PC-9 (cell line): ENCODE results near the gene ARSG. TPM values are rescaled to one million over a fixed set of nuclear protein-coding genes. Genes with fewer than 3 reads are reported as not detected.
"Not testable (repeated sequence)": the region's sequence is repeated elsewhere in the genome, so short reads cannot be mapped to it uniquely, and the experiment has no call there.

Experiments
- BruUV-seq: library from RNA; stranded (reverse); fragments of 400-500 nt; replicated peaks from 2 replicates; lab custom pipeline; 2021; lab: Mats Ljungman, UMichigan
- CTCF ChIA-PET: fragments of 300-600 bp; sonication (Branson Sonifier 250); formaldehyde crosslinking; loops from one replicate; lab custom pipeline; 2022; ENCODE audit warnings: antibody characterized with exemption; lab: Charles Lee
- POLR2A ChIA-PET: fragments of 300-600 bp; sonication (Branson Sonifier 250); formaldehyde crosslinking; loops from one replicate; lab custom pipeline; 2022; ENCODE audit warnings: antibody characterized with exemption; ENCODE audit not compliant: unreplicated experiment; lab: Charles Lee
- DNase-seq, 2 experiments: peaks; one replicate each; pipeline versions ENCODE4 v3.0.0 to v3.0.0-alpha.2; 2015 to 2022; ENCODE audit warnings: mixed read lengths in 1 of 2
- H2AFZ ChIP-seq: fragments of 200-600 bp; sonication (generic); 2 replicates; pipeline ENCODE4 v1.8.1; 2017; ENCODE audit warnings: antibody characterized with exemption
- H3F3A ChIP-seq: fragments of 200-600 bp; sonication (generic); 2 replicates; pipeline ENCODE4 v1.8.1; 2017; ENCODE audit warnings: antibody characterized with exemption, mild to moderate bottlenecking, low read depth; ENCODE audit not compliant: insufficient read depth
- H3K27ac ChIP-seq: fragments of 200-600 bp; sonication (generic); 2 replicates; pipeline ENCODE4 v1.6.1; 2016; ENCODE audit warnings: mixed run types
- H3K27me3 ChIP-seq: fragments of 200-600 bp; sonication (generic); 2 replicates; pipeline ENCODE4 v1.6.1; 2016; ENCODE audit warnings: low read depth, mixed run types; ENCODE audit not compliant: insufficient read depth
- H3K36me3 ChIP-seq: fragments of 200-600 bp; sonication (generic); 2 replicates; pipeline ENCODE4 v1.6.1; 2016; ENCODE audit warnings: low read depth, mixed run types
- H3K4me1 ChIP-seq: fragments of 200-600 bp; sonication (generic); replicated peaks from 2 replicates; pipeline ENCODE4 v1.6.1; 2016; ENCODE audit warnings: mixed run types; ENCODE audit not compliant: insufficient read depth
- H3K4me2 ChIP-seq: fragments of 200-600 bp; sonication (generic); 2 replicates; pipeline ENCODE4 v1.6.1; 2017; ENCODE audit warnings: mixed run types
- H3K4me3 ChIP-seq: fragments of 200-600 bp; sonication (generic); 2 replicates; pipeline ENCODE4 v1.6.1; 2016; ENCODE audit warnings: mixed run types
- H3K79me2 ChIP-seq: fragments of 200-600 bp; sonication (generic); 2 replicates; pipeline ENCODE4 v1.6.1; 2017; ENCODE audit warnings: low read depth, mixed run types
- H3K9me2 ChIP-seq: fragments of 200-600 bp; sonication (generic); 2 replicates; pipeline ENCODE4 v1.8.1; 2017; ENCODE audit warnings: mild to moderate bottlenecking; ENCODE audit not compliant: insufficient read depth
- H3K9me3 ChIP-seq: fragments of 200-600 bp; sonication (generic); 2 replicates; pipeline ENCODE4 v1.8.1; 2016; ENCODE audit warnings: low read depth; ENCODE audit not compliant: insufficient read depth
- H4K20me1 ChIP-seq: fragments of 200-600 bp; sonication (generic); 2 replicates; pipeline ENCODE4 v1.8.1; 2017; ENCODE audit not compliant: insufficient read depth
- CTCF ChIP-seq: fragments of 200-600 bp; sonication (generic); conservative IDR thresholded peaks from 2 replicates; pipeline ENCODE4 v1.6.1; 2017; ENCODE audit warnings: mixed run types, antibody characterized with exemption, mild to moderate bottlenecking, moderate library complexity
- EZH2 ChIP-seq: fragments of 200-600 bp; sonication (generic); IDR thresholded peaks from 2 replicates; pipeline ENCODE4 v1.8.0; 2017; ENCODE audit warnings: antibody characterized with exemption, low read depth
- intact Hi-C: fragments of 100-400 bp; cut with micrococcal nuclease; formaldehyde crosslinking; loops from one replicate; pipeline ENCODE4 v1.10.0; 2022; ENCODE audit not compliant: unreplicated experiment
- total RNA-seq: library from RNA; stranded (reverse); gene quantifications from 2 replicates; pipeline ENCODE4 v1.2.3, GENCODE V29; 2021

The ARSG gene
- total RNA-seq, 1 experiment from 2014 or later: 4.0 TPM

GRCh38 chr17:68403122-68403521, 111.8 kb downstream of the ARSG start:
- TF ChIP-seq CTCF (no peak), EZH2 (no peak)
- Histone ChIP-seq H3K27me3 (no peaks in the 10 kb centered on the region), H3K9me2 (no peaks in the 10 kb centered on the region), H2AFZ (no peak overlapping the region), H3K36me3 (no peaks in the 10 kb centered on the region), H3K4me1 (peaks cover 18% of the 10 kb centered on the region), H4K20me1 (no peaks in the 10 kb centered on the region), H3K27ac (no peak overlapping the region), H3K4me2 (no peak overlapping the region), H3K9me3 (peaks cover 17% of the 10 kb centered on the region; the same call in 1 of the 2 replicates), H3K4me3 (no peak overlapping the region), H3K79me2 (no peaks in the 10 kb centered on the region), H3F3A (peaks cover 7% of the 10 kb centered on the region)
- no TSS peak for BruUV-seq
- CTCF ChIA-PET: no interaction called here
- POLR2A ChIA-PET: no interaction called here
- intact Hi-C loops: no loop called here
- DNase-seq: no peak

- BruUV-seq, H2AFZ ChIP-seq, CTCF ChIA-PET, H3K4me3 ChIP-seq, H3K79me2 ChIP-seq, H3K4me2 ChIP-seq, intact Hi-C loops, H3K9me2 ChIP-seq, H3K36me3 ChIP-seq, H3K27me3 ChIP-seq, DNase-seq, H4K20me1 ChIP-seq, H3K27ac ChIP-seq, POLR2A ChIA-PET, H3F3A ChIP-seq: not testable (repeated sequence)
- Histone ChIP-seq H3K4me1 (peaks cover 11% of the 10 kb centered on the region), H3K9me3 (peaks cover 17% of the 10 kb centered on the region; the same call in 1 of the 2 replicates)
Measured at GRCh38 chr17:68403837-68404236, 112.5 kb downstream of the ARSG start.

GRCh38 chr17:68407656-68408055, 116.4 kb downstream of the ARSG start:
- H3K79me2 ChIP-seq, H3K4me3 ChIP-seq, H3K4me2 ChIP-seq, POLR2A ChIA-PET, H3K27me3 ChIP-seq, intact Hi-C loops, H2AFZ ChIP-seq, DNase-seq, H3F3A ChIP-seq, H3K36me3 ChIP-seq, H3K27ac ChIP-seq, BruUV-seq, H3K9me2 ChIP-seq, H3K4me1 ChIP-seq, H4K20me1 ChIP-seq: not testable (repeated sequence)
- CTCF ChIA-PET: interaction anchor here (0.7 kb wide), 1 partner anchor 36 kb away, joined by 7 read pairs; no protein-coding TSS in a partner anchor
- peaks cover 17% of the 10 kb centered on the region; the same call in 1 of the 2 replicates for H3K9me3 ChIP-seq

- H3K79me2 ChIP-seq, H3K27ac ChIP-seq, H3K4me1 ChIP-seq, H3K9me2 ChIP-seq, H3K9me3 ChIP-seq, H3F3A ChIP-seq, H3K36me3 ChIP-seq, intact Hi-C loops, H3K27me3 ChIP-seq, BruUV-seq, POLR2A ChIA-PET, H4K20me1 ChIP-seq: not testable (repeated sequence)
- H3K4me3 ChIP-seq: peak overlapping the region; percentile 62; the same call in 1 of the 2 replicates
- peak overlapping the region; percentile 75 for H3K4me2 ChIP-seq
- peak overlapping the region; percentile 91 for H2AFZ ChIP-seq
- CTCF ChIA-PET: interaction anchor here (0.6 kb wide), 2 partner anchors 15 to 84 kb away, joined by 3 to 4 read pairs; no protein-coding TSS in a partner anchor
- DNase-seq: peak in 1 of 2 experiments; percentile 46
Measured at GRCh38 chr17:68413597-68414560, 122.6 kb downstream of the ARSG start.

- H3K9me3 ChIP-seq, H2AFZ ChIP-seq, H3K4me3 ChIP-seq, H3F3A ChIP-seq, H4K20me1 ChIP-seq, POLR2A ChIA-PET, BruUV-seq, H3K27ac ChIP-seq, H3K36me3 ChIP-seq, H3K4me1 ChIP-seq, H3K4me2 ChIP-seq, DNase-seq, H3K27me3 ChIP-seq, H3K79me2 ChIP-seq, H3K9me2 ChIP-seq, intact Hi-C loops: not testable (repeated sequence)
- CTCF ChIA-PET: interaction anchor here (0.6 kb wide), 1 partner anchor 85 kb away, joined by 4 read pairs; no protein-coding TSS in a partner anchor
Measured at GRCh38 chr17:68414901-68415300, 123.6 kb downstream of the ARSG start.
